GM19239 (cell line): ENCODE measurements around the gene RPL36AL.
A peak's percentile ranks its signal among the peaks of the same experiment; 100 is the strongest.
"Not testable (repeated sequence)": the region's sequence is repeated elsewhere in the genome, so short reads cannot be mapped to it uniquely, and the experiment has no call there.

Source experiments
- DNase-seq: peaks from one replicate; pipeline ENCODE4 v3.0.0; 2011; ENCODE audit warnings: low spot score; ENCODE audit not compliant: insufficient read length
- FAIRE-seq: peaks from 2 replicates; lab custom pipeline; 2011; peaks lifted over from hg19 to GRCh38; lab: Jason Lieb, UNC

The RPL36AL gene

GRCh38 chr14:49620182-49621113 is at the start of gene RPL36AL, which contains the start of gene MGAT2:
Gene RPL36AL (minus strand): TSS chr14:49620626. CDS start chr14:49619104, 1,522 bp downstream.
Gene MGAT2 (plus strand): TSS chr14:49620799. CDS start chr14:49621269, 470 bp downstream.
- FAIRE-seq (peak; percentile 83), DNase-seq (peak; percentile 87)

GRCh38 chr14:49659526-49660455 is 39.4 kb upstream of the RPL36AL start:
- DNase-seq (no peak), FAIRE-seq (no peak)

GRCh38 chr14:49657500-49657899 is 37.1 kb upstream of the RPL36AL start:
- not testable (repeated sequence) for FAIRE-seq, DNase-seq

GRCh38 chr14:49654511-49654910 is 34.1 kb upstream of the RPL36AL start:
- DNase-seq (no peak), FAIRE-seq (no peak)

- FAIRE-seq (no peak), DNase-seq (no peak)
Observed at GRCh38 chr14:49653508-49653907, 33.1 kb upstream of the RPL36AL start.

- no peak for FAIRE-seq
- DNase-seq = no peak
Observed at GRCh38 chr14:49642163-49642562, 21.7 kb upstream of the RPL36AL start.

- DNase-seq = no peak
- FAIRE-seq = peak; percentile 84
Observed at GRCh38 chr14:49641697-49642129, 21.3 kb upstream of the RPL36AL start.

GRCh38 chr14:49640540-49641417 is 20.4 kb upstream of the RPL36AL start:
- DNase-seq (no peak), FAIRE-seq (peak; percentile 64)

- no peak for FAIRE-seq
Observed at GRCh38 chr14:49637534-49638078, 17.2 kb upstream of the RPL36AL start.

GRCh38 chr14:49636866-49637265 is 16.4 kb upstream of the RPL36AL start:
- DNase-seq (no peak), FAIRE-seq (no peak)

More at GRCh38 chr14:49637534-49638078, 17.2 kb upstream of the RPL36AL start:
- no peak for DNase-seq

- FAIRE-seq (no peak), DNase-seq (peak; percentile 23)
Observed at GRCh38 chr14:49634547-49635334, 14.3 kb upstream of the RPL36AL start, which contains the start of gene DNAAF2. Gene DNAAF2 (minus strand): TSS chr14:49635244. CDS start chr14:49635149, 95 bp downstream.

- peak; percentile 85 for FAIRE-seq
- DNase-seq = peak; percentile 55
Observed at GRCh38 chr14:49633640-49634546, 13.5 kb upstream of the RPL36AL start.

- DNase-seq = no peak
- peak; percentile 44 for FAIRE-seq
Observed at GRCh38 chr14:49623941-49624839, 3.8 kb upstream of the RPL36AL start.

GRCh38 chr14:49623387-49623786 is 3.0 kb upstream of the RPL36AL start:
- FAIRE-seq (no peak), DNase-seq (no peak)

- no peak for DNase-seq
- no peak for FAIRE-seq
Observed at GRCh38 chr14:49622022-49622607, 1.7 kb upstream of the RPL36AL start.
